Caco-2 (cell line): ENCODE measurements around the gene BAIAP2L2. TPM values are rescaled to one million over a fixed set of nuclear protein-coding genes. Genes with fewer than 3 reads are reported as not detected.

Source experiments
- BruUV-seq: library from RNA; stranded (reverse); fragments of 400-500 nt; replicated peaks from 2 replicates; lab custom pipeline; 2021; lab: Mats Ljungman, UMichigan
- CTCF ChIA-PET: fragments of 300-600 bp; sonication (Branson Sonifier 250); formaldehyde crosslinking; loops from one replicate; lab custom pipeline; 2022; ENCODE audit warnings: antibody characterized with exemption; lab: Charles Lee
- POLR2A ChIA-PET: fragments of 300-600 bp; sonication (Branson Sonifier 250); formaldehyde crosslinking; loops from one replicate; lab custom pipeline; 2022; ENCODE audit warnings: antibody characterized with exemption; lab: Charles Lee
- DNase-seq, 2 experiments: peaks; one replicate each; pipeline versions ENCODE4 v3.0.0 to v3.0.0-alpha.2; 2020 to 2022
- H3K27me3 ChIP-seq: replicated peaks from 2 replicates; pipeline ENCODE4 v1.6.0; 2011; ENCODE audit warnings: low read length; ENCODE audit not compliant: control insufficient read depth, insufficient read depth
- H3K36me3 ChIP-seq: 2 replicates; pipeline ENCODE4 v1.5.1; 2011; ENCODE audit warnings: low read length; ENCODE audit not compliant: control insufficient read depth, insufficient read depth
- H3K4me1 ChIP-seq: fragments of 250-450 bp; sonication (Bioruptor Pico); 2 replicates; pipeline ENCODE4 v1.5.1; 2020; ENCODE audit warnings: mild to moderate bottlenecking
- H3K4me3 ChIP-seq: 2 replicates; pipeline ENCODE4 v1.5.1; 2011; ENCODE audit warnings: low read depth, mild to moderate bottlenecking, control low read depth, low read length
- H3K9me3 ChIP-seq: fragments of 250-450 bp; sonication (Bioruptor Pico); 2 replicates; pipeline ENCODE4 v1.5.1; 2020; ENCODE audit warnings: mild to moderate bottlenecking, moderate library complexity
- H3K27ac Mint-ChIP-seq: one replicate; pipeline ENCODE4 v1.8.0; 2022; ENCODE audit warnings: mixed read lengths; ENCODE audit not compliant: unreplicated experiment
- H3K27me3 Mint-ChIP-seq: one replicate; pipeline ENCODE4 v1.8.0; 2022; ENCODE audit warnings: mixed read lengths; ENCODE audit not compliant: insufficient read depth, unreplicated experiment
- H3K36me3 Mint-ChIP-seq: one replicate; pipeline ENCODE4 v1.8.0; 2022; ENCODE audit warnings: mild to moderate bottlenecking, mixed read lengths; ENCODE audit not compliant: insufficient read depth, unreplicated experiment
- H3K4me1 Mint-ChIP-seq: one replicate; pipeline ENCODE4 v1.8.0; 2022; ENCODE audit warnings: low read depth, mixed read lengths; ENCODE audit not compliant: unreplicated experiment
- H3K4me3 Mint-ChIP-seq: one replicate; pipeline ENCODE4 v1.8.0; 2022; ENCODE audit warnings: mild to moderate bottlenecking, moderate library complexity, mixed read lengths; ENCODE audit not compliant: unreplicated experiment
- H3K9me3 Mint-ChIP-seq: one replicate; pipeline ENCODE4 v1.8.0; 2022; ENCODE audit warnings: mixed read lengths; ENCODE audit not compliant: unreplicated experiment
- intact Hi-C: fragments of 100-400 bp; cut with micrococcal nuclease; formaldehyde crosslinking; loops from one replicate; pipeline ENCODE4 v1.10.0; 2022; ENCODE audit not compliant: unreplicated experiment
- total RNA-seq: library from RNA; stranded (reverse); gene quantifications from 2 replicates; pipeline ENCODE4 v1.2.3, GENCODE V29; 2022
- TF ChIP-seq, protein P1 (sequence below), 2 experiments: fragments of 200-600 bp in 1 of 2; IDR thresholded peaks; 1 replicate in 1 of 2; 2 replicates in 1 of 2; pipeline versions ENCODE4 v1.5.1 to v1.8.0; 2011 to 2022; ENCODE audit warnings: antibody characterized with exemption in 1 of 2, control low read depth in 1 of 2, inconsistent platforms in 1 of 2, low read depth in 1 of 2, low read length in 1 of 2, mild to moderate bottlenecking in 1 of 2, moderate library complexity in 1 of 2; ENCODE audit not compliant: insufficient read depth in 1 of 2, severe bottlenecking in 1 of 2, unreplicated experiment in 1 of 2

The BAIAP2L2 gene
- total RNA-seq, 1 experiment from 2014 or later = 4.4 TPM

DNA sequence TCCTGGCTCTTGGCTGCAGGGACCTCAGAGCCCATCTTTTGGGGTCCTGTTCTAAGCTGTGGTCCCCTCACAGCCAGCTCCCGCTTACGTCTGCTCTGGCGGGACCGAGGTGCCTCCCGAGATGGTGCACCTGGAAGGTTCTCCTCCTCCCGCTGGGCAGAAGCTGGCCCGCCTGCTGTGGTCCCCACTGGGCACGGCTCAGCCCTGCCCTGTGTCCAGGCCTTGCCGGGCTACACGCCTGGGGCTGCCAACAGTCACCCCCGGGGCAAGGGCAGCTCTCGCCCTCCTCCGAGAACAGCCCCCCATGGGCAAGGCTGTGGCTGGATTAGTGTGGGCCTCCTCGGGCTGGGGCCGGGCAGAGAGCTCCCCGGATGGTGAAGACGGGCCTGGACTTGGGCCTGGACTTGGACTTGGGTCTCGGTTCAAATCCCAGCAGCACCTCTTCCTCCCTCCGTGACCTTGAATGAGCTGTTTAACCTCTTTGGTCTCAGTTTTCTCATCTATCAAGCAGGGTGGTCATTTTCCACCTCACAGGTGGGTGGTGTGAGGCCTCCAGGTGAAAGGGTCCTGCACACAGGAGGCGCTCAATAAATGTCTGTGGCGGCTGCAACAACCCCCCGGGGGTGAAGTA lies 998 bp downstream of the BAIAP2L2 start:
- BruUV-seq = TSS peak; percentile 39

DNA sequence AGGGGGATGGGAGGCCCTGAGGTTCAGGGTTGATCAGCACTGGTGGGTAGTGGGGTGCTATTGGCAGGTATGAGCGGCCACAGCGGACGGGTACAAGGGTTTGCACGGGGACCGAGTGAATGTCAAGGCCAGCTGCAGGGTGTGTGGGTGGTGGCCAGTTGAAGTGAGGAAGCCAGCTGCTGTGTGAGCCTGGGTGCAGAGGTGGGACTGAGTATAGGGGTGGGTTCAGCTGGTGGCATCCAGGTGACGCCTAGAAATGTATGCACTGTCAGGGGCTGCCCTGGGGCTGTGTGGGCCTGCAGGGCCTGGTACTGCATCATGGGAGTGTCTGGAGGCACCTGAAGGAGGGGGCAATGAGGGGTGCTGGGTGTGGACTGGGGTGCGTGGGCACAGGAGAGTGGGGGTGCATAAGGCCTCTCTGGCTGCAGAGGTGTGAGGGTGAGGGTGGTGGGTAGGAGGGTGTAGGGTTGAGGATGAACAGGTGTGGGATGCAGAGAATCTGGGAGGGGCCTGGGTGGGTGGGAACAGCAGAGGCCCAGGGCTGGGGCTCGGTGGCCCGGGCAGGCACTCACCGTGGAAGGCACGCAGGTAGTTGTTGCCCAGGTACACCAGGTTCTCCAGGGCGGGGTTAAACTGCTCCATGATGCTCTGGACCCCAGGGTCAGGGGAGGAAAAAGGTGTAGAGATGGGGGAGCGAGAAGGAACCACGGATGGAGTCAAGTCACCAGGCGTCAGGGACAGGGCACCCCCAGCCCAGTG lies 1.7 kb downstream of the BAIAP2L2 start:
- H3K4me1 Mint-ChIP-seq = peaks cover 22% of the 10 kb centered on the region
- no peak overlapping the region for H3K4me3 Mint-ChIP-seq
- CTCF ChIA-PET = interaction anchor here (0.6 kb wide), 1 partner anchor 24 kb away, joined by 3 read pairs; no protein-coding TSS in a partner anchor
- peaks cover 3% of the 10 kb centered on the region for H3K27me3 Mint-ChIP-seq
- peaks cover 37% of the 10 kb centered on the region for H3K4me1 ChIP-seq
- H3K36me3 Mint-ChIP-seq = peaks cover 33% of the 10 kb centered on the region
- H3K27me3 ChIP-seq = no peaks in the 10 kb centered on the region
- TF ChIP-seq, protein P1, sequence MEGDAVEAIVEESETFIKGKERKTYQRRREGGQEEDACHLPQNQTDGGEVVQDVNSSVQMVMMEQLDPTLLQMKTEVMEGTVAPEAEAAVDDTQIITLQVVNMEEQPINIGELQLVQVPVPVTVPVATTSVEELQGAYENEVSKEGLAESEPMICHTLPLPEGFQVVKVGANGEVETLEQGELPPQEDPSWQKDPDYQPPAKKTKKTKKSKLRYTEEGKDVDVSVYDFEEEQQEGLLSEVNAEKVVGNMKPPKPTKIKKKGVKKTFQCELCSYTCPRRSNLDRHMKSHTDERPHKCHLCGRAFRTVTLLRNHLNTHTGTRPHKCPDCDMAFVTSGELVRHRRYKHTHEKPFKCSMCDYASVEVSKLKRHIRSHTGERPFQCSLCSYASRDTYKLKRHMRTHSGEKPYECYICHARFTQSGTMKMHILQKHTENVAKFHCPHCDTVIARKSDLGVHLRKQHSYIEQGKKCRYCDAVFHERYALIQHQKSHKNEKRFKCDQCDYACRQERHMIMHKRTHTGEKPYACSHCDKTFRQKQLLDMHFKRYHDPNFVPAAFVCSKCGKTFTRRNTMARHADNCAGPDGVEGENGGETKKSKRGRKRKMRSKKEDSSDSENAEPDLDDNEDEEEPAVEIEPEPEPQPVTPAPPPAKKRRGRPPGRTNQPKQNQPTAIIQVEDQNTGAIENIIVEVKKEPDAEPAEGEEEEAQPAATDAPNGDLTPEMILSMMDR (IDR thresholded peaks at IDR 0.05; ENCODE audit: insufficient read depth in 1 of 2, low read depth in 1 of 2, low read length in 1 of 2, severe bottlenecking in 1 of 2, unreplicated experiment in 1 of 2) = no peak
- no peak for DNase-seq
- H3K9me3 Mint-ChIP-seq = peaks cover 9% of the 10 kb centered on the region
- H3K36me3 ChIP-seq = peaks cover 2% of the 10 kb centered on the region; the same call in 1 of the 2 replicates
- POLR2A ChIA-PET = no interaction called here
- H3K27ac Mint-ChIP-seq = peak overlapping the region; percentile 75
- H3K4me3 ChIP-seq = no peak overlapping the region
- BruUV-seq = no TSS peak
- intact Hi-C loops = no loop called here
- no peaks in the 10 kb centered on the region for H3K9me3 ChIP-seq

More for the DNA sequence above, 998 bp downstream of the BAIAP2L2 start:
- Mint-ChIP-seq H3K27me3 (peaks cover 3% of the 10 kb centered on the region), H3K27ac (peak overlapping the region; percentile 85), H3K36me3 (peaks cover 31% of the 10 kb centered on the region), H3K9me3 (peaks cover 9% of the 10 kb centered on the region), H3K4me1 (peaks cover 22% of the 10 kb centered on the region), H3K4me3 (peak overlapping the region; percentile 61)
- Histone ChIP-seq H3K4me1 (peaks cover 37% of the 10 kb centered on the region), H3K27me3 (no peaks in the 10 kb centered on the region), H3K36me3 (peaks cover 2% of the 10 kb centered on the region; the same call in 1 of the 2 replicates), H3K9me3 (no peaks in the 10 kb centered on the region), H3K4me3 (no peak overlapping the region)
- peak in 1 of 2 experiments; percentile 27 for DNase-seq
- CTCF ChIA-PET = interaction anchor here (2.0 kb wide), 1 partner anchor 57 kb away, joined by 9 read pairs; no protein-coding TSS in a partner anchor
- TF ChIP-seq, protein P1 (IDR thresholded peaks at IDR 0.05; ENCODE audit: insufficient read depth in 1 of 2, low read depth in 1 of 2, low read length in 1 of 2, severe bottlenecking in 1 of 2, unreplicated experiment in 1 of 2) = no peak
- intact Hi-C loops = loop anchor here (10.0 kb wide), 2 partner anchors 75 to 105 kb away; partner anchors contain the start of gene PLA2G6
- POLR2A ChIA-PET = no interaction called here
